ENCODE measurements around the gene WFDC2.

DNA sequence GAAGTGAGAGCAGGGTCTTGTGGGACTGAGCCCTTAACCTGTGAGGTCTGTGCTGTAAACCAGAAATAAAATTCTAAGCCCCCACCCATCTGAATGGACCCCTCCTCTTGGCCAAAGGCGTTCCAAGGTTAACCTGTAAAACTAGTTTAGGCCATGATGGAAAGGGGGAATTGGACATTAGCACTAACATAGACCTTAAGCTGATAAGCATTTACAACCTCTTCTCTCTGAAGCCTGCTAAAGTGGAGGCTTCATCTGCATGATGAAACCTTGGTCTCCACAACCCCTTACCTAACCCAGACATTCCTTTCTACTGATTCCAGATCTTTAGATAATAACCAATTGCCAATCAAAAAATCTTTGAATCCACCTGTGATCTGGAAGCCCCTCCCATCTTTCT lies 27.8 kb upstream of the WFDC2 start:
- TF ChIP-seq, protein P1, sequence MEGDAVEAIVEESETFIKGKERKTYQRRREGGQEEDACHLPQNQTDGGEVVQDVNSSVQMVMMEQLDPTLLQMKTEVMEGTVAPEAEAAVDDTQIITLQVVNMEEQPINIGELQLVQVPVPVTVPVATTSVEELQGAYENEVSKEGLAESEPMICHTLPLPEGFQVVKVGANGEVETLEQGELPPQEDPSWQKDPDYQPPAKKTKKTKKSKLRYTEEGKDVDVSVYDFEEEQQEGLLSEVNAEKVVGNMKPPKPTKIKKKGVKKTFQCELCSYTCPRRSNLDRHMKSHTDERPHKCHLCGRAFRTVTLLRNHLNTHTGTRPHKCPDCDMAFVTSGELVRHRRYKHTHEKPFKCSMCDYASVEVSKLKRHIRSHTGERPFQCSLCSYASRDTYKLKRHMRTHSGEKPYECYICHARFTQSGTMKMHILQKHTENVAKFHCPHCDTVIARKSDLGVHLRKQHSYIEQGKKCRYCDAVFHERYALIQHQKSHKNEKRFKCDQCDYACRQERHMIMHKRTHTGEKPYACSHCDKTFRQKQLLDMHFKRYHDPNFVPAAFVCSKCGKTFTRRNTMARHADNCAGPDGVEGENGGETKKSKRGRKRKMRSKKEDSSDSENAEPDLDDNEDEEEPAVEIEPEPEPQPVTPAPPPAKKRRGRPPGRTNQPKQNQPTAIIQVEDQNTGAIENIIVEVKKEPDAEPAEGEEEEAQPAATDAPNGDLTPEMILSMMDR (conservative IDR thresholded peaks at IDR 0.05; ENCODE audit: low read depth, low read length), result no peak
- TF ChIP-seq EZH2 (IDR thresholded peaks at IDR 0.05; ENCODE audit: low read length, unreplicated experiment), result no peak
